HCT116 (cell line): ENCODE data around the gene DMXL2.

Source experiments
- EGR1 ChIP-seq: IDR thresholded peaks from 2 replicates; pipeline ENCODE4 v1.6.1; 2012; ENCODE audit warnings: low read depth
- EZH2 ChIP-seq: fragments of 200-600 bp; sonication (generic); IDR thresholded peaks from 2 replicates; pipeline ENCODE4 v1.6.1; 2017; ENCODE audit warnings: antibody characterized with exemption, mixed run types
- EZH2phosphoT487 ChIP-seq: fragments of 200-600 bp; IDR thresholded peaks from 2 replicates; pipeline ENCODE4 v1.6.1; 2018; ENCODE audit warnings: antibody characterized with exemption, borderline replicate concordance
- POLR2AphosphoS5 ChIP-seq: IDR thresholded peaks from 2 replicates; pipeline ENCODE4 v1.6.1; 2011; ENCODE audit warnings: mild to moderate bottlenecking, low read depth, low read length, moderate library complexity
- RAD21 ChIP-seq: IDR thresholded peaks from 2 replicates; pipeline ENCODE4 v1.6.1; 2012; ENCODE audit warnings: low read depth, mild to moderate bottlenecking
- SP1 ChIP-seq: IDR thresholded peaks from 2 replicates; pipeline ENCODE4 v1.6.1; 2012; ENCODE audit warnings: low read depth
- TCF7L2 ChIP-seq: IDR thresholded peaks from 2 replicates; pipeline ENCODE4 v1.7.0; 2011; ENCODE audit warnings: borderline replicate concordance, inconsistent platforms; ENCODE audit not compliant: insufficient read depth, insufficient read length; ENCODE audit errors: extremely low read depth
- YY1 ChIP-seq: IDR thresholded peaks from 2 replicates; pipeline ENCODE4 v1.6.1; 2011; ENCODE audit warnings: low read length, low read depth, moderate library complexity, mild to moderate bottlenecking; ENCODE audit not compliant: insufficient replicate concordance; ENCODE audit errors: extremely low read depth
- ZFX ChIP-seq: fragments of 450-650 bp; IDR thresholded peaks from 2 replicates; pipeline ENCODE4 v1.6.1; 2017
- ZNF274 ChIP-seq: fragments of 200-500 bp; sonication (Bioruptor generic); IDR thresholded peaks from 2 replicates; pipeline ENCODE4 v1.6.1; 2014; ENCODE audit warnings: mild to moderate bottlenecking, low read depth, low read length, inconsistent platforms
- TF ChIP-seq, protein P1 (sequence below), 3 experiments: fragments of 200-600 bp in 1 of 3; sonication (generic) in 1 of 3; IDR thresholded peaks in 2 of 3; conservative IDR thresholded peaks in 1 of 3; 2 replicates each; pipeline ENCODE4 v1.5.1; 2012 to 2017; ENCODE audit warnings: low read depth in 2 of 3, low read length in 2 of 3, antibody characterized with exemption in 1 of 3, borderline replicate concordance in 1 of 3, control low read depth in 1 of 3, mild to moderate bottlenecking in 1 of 3, mixed read lengths in 1 of 3, mixed run types in 1 of 3, moderate library complexity in 1 of 3; ENCODE audit not compliant: insufficient read depth in 1 of 3
- TF ChIP-seq, protein P2 (sequence below): IDR thresholded peaks from 2 replicates; pipeline ENCODE4 v1.6.1; 2011; ENCODE audit warnings: mild to moderate bottlenecking, low read length, moderate library complexity; ENCODE audit not compliant: insufficient replicate concordance; ENCODE audit errors: extremely low read depth

DNA sequence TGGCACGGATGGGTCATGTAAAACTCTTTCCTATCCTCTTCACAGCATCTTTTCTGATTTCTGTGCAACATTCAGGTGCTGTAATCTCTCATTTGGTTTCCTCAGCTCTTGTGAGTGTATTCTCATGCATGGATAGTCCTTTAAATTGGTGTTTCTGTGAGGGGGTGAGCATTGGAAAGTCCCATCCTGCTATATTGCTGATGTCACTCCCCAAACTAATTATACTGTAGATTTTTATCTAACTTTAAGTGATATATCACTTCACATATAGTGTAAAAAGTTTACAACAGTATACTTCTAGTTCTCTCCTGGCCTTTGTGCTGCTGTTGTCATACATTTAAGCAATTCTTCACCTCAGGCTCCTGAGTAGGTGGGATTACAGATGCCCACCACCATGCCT, 178.5 kb downstream of the DMXL2 start:
- TF ChIP-seq, protein P1, sequence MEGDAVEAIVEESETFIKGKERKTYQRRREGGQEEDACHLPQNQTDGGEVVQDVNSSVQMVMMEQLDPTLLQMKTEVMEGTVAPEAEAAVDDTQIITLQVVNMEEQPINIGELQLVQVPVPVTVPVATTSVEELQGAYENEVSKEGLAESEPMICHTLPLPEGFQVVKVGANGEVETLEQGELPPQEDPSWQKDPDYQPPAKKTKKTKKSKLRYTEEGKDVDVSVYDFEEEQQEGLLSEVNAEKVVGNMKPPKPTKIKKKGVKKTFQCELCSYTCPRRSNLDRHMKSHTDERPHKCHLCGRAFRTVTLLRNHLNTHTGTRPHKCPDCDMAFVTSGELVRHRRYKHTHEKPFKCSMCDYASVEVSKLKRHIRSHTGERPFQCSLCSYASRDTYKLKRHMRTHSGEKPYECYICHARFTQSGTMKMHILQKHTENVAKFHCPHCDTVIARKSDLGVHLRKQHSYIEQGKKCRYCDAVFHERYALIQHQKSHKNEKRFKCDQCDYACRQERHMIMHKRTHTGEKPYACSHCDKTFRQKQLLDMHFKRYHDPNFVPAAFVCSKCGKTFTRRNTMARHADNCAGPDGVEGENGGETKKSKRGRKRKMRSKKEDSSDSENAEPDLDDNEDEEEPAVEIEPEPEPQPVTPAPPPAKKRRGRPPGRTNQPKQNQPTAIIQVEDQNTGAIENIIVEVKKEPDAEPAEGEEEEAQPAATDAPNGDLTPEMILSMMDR (IDR thresholded peaks at IDR 0.05 in 2 of 3, conservative IDR thresholded peaks at IDR 0.05 in 1 of 3; ENCODE audit: borderline replicate concordance in 1 of 3, insufficient read depth in 1 of 3, low read depth in 2 of 3, low read length in 2 of 3) = no peak
- no peak for TF ChIP-seq EGR1
- no peak for TF ChIP-seq TCF7L2
- TF ChIP-seq, protein P2, sequence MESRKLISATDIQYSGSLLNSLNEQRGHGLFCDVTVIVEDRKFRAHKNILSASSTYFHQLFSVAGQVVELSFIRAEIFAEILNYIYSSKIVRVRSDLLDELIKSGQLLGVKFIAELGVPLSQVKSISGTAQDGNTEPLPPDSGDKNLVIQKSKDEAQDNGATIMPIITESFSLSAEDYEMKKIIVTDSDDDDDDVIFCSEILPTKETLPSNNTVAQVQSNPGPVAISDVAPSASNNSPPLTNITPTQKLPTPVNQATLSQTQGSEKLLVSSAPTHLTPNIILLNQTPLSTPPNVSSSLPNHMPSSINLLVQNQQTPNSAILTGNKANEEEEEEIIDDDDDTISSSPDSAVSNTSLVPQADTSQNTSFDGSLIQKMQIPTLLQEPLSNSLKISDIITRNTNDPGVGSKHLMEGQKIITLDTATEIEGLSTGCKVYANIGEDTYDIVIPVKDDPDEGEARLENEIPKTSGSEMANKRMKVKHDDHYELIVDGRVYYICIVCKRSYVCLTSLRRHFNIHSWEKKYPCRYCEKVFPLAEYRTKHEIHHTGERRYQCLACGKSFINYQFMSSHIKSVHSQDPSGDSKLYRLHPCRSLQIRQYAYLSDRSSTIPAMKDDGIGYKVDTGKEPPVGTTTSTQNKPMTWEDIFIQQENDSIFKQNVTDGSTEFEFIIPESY = no peak
- no peak for TF ChIP-seq POLR2AphosphoS5
- TF ChIP-seq YY1 = no peak
- TF ChIP-seq EZH2 = no peak
- TF ChIP-seq ZFX = no peak
- TF ChIP-seq EZH2phosphoT487 = no peak
- no peak for TF ChIP-seq ZNF274
- no peak for TF ChIP-seq RAD21
- no peak for TF ChIP-seq SP1
